Mammary epithelial cell (primary cell): ENCODE results near the gene TMPRSS13.

ENCODE experiments used
- CTCF ChIP-seq, 2 donors: IDR thresholded peaks in 1 of 2; conservative IDR thresholded peaks in 1 of 2; 2 replicates each; pipeline ENCODE4 v1.5.1; 2011 to 2012; ENCODE audit warnings: inconsistent platforms in 2 of 2, low read length in 2 of 2, mild to moderate bottlenecking in 2 of 2, control low read depth in 1 of 2, low read depth in 1 of 2; ENCODE audit not compliant: insufficient read depth in 1 of 2; ENCODE audit errors: extremely low read depth in 1 of 2
- EZH2 ChIP-seq: IDR thresholded peaks from 2 replicates; pipeline ENCODE4 v1.6.1; 2012; ENCODE audit warnings: low read length, inconsistent platforms, borderline replicate concordance

GRCh38 chr11:117924631-117925170, 4.5 kb downstream of the TMPRSS13 start:
- no peak for TF ChIP-seq CTCF (conservative IDR thresholded peaks at IDR 0.05 in 1 of 2, IDR thresholded peaks at IDR 0.05 in 1 of 2; ENCODE audit: extremely low read depth in 1 of 2, insufficient read depth in 1 of 2, low read depth in 1 of 2, low read length in 2 of 2)
- no peak for TF ChIP-seq EZH2
